BLaER1 (cell line): ENCODE data around the gene SERF2.
"Not testable (repeated sequence)": the region's sequence is repeated elsewhere in the genome, so short reads cannot be mapped to it uniquely, and the experiment has no call there.

Experiments
- H3K27ac ChIP-seq: shearing (Covaris generic); formaldehyde crosslinking; 2 replicates; pipeline ENCODE4 v1.8.1; 2022
- H3K27me3 ChIP-seq: shearing (Covaris generic); formaldehyde crosslinking; 2 replicates; pipeline ENCODE4 v1.8.1; 2022
- H3K36me3 ChIP-seq: shearing (Covaris generic); formaldehyde crosslinking; 2 replicates; pipeline ENCODE4 v1.8.1; 2022
- H3K4me1 ChIP-seq: shearing (Covaris generic); formaldehyde crosslinking; 2 replicates; pipeline ENCODE4 v1.8.1; 2022
- H3K4me2 ChIP-seq: shearing (Covaris generic); formaldehyde crosslinking; 2 replicates; pipeline ENCODE4 v1.8.1; 2022
- H3K4me3 ChIP-seq: shearing (Covaris generic); formaldehyde crosslinking; 2 replicates; pipeline ENCODE4 v1.8.1; 2022
- H3K9ac ChIP-seq: shearing (Covaris generic); formaldehyde crosslinking; 2 replicates; pipeline ENCODE4 v1.8.1; 2022
- H3K9me3 ChIP-seq: shearing (Covaris generic); formaldehyde crosslinking; 2 replicates; pipeline ENCODE4 v1.8.1; 2022
- H4K20me1 ChIP-seq: shearing (Covaris generic); formaldehyde crosslinking; 2 replicates; pipeline ENCODE4 v1.8.1; 2022
- Cebpa-rat ChIP-seq: shearing (Covaris generic); IDR thresholded peaks from 2 replicates; pipeline ENCODE4 v1.8.1; 2022

SERF2 gene

GRCh38 chr15:43808435-43808950 is 16.4 kb downstream of the SERF2 start:
- H3K27ac ChIP-seq: no peak overlapping the region
- no peaks in the 10 kb centered on the region for H3K4me1 ChIP-seq
- no peak overlapping the region for H3K4me3 ChIP-seq
- H3K4me2 ChIP-seq: no peak overlapping the region
- H3K27me3 ChIP-seq: no peaks in the 10 kb centered on the region
- H3K9me3 ChIP-seq: no peaks in the 10 kb centered on the region
- no peak overlapping the region for H3K9ac ChIP-seq
- TF ChIP-seq Cebpa-rat: no peak
- H3K36me3 ChIP-seq: peaks cover 100% of the 10 kb centered on the region
- H4K20me1 ChIP-seq: no peaks in the 10 kb centered on the region

GRCh38 chr15:43808960-43809678 is 17.0 kb downstream of the SERF2 start:
- H3K9ac ChIP-seq: no peak overlapping the region
- H3K27ac ChIP-seq: 0 out of 2 replicates have a peak overlapping the region, but pooled peaks have one; percentile 13
- H3K9me3 ChIP-seq: no peaks in the 10 kb centered on the region
- no peaks in the 10 kb centered on the region for H3K27me3 ChIP-seq
- H4K20me1 ChIP-seq: no peaks in the 10 kb centered on the region
- H3K4me3 ChIP-seq: no peak overlapping the region
- peaks cover 100% of the 10 kb centered on the region for H3K36me3 ChIP-seq
- no peaks in the 10 kb centered on the region for H3K4me1 ChIP-seq
- no peak overlapping the region for H3K4me2 ChIP-seq
- TF ChIP-seq Cebpa-rat: no peak

GRCh38 chr15:43815064-43815463 is 22.9 kb downstream of the SERF2 start:
- peaks cover 31% of the 10 kb centered on the region for H4K20me1 ChIP-seq
- not testable (repeated sequence) for H3K27ac ChIP-seq, H3K4me3 ChIP-seq, H3K9me3 ChIP-seq, H3K4me2 ChIP-seq, H3K27me3 ChIP-seq, H3K9ac ChIP-seq
- H3K36me3 ChIP-seq: peaks cover 93% of the 10 kb centered on the region
- peaks cover 22% of the 10 kb centered on the region for H3K4me1 ChIP-seq

GRCh38 chr15:43821505-43821904 is 29.4 kb downstream of the SERF2 start:
- Histone ChIP-seq H3K27ac (no peak overlapping the region), H3K36me3 (peaks cover 46% of the 10 kb centered on the region), H3K27me3 (no peaks in the 10 kb centered on the region), H3K4me1 (peaks cover 61% of the 10 kb centered on the region), H3K9ac (no peak overlapping the region), H3K4me3 (no peak overlapping the region), H3K9me3 (no peaks in the 10 kb centered on the region), H3K4me2 (peak overlapping the region; percentile 87), H4K20me1 (peaks cover 41% of the 10 kb centered on the region)
- TF ChIP-seq Cebpa-rat: no peak

GRCh38 chr15:43824302-43825246 is 32.5 kb downstream of the SERF2 start, which contains the start of gene MFAP1:
Gene MFAP1 (minus strand): TSS chr15:43824690. CDS start chr15:43824569, 121 bp downstream.
- Histone ChIP-seq H3K27me3 (no peaks in the 10 kb centered on the region), H3K36me3 (peaks cover 25% of the 10 kb centered on the region), H3K4me1 (peaks cover 67% of the 10 kb centered on the region), H3K4me3 (peak within 1 kb of the TSS; percentile 82), H4K20me1 (peaks cover 15% of the 10 kb centered on the region), H3K9ac (peak within 1 kb of the TSS; percentile 90), H3K9me3 (no peaks in the 10 kb centered on the region), H3K4me2 (peak within 1 kb of the TSS; percentile 87), H3K27ac (peak within 1 kb of the TSS; percentile 88)
- TF ChIP-seq Cebpa-rat: no peak

- not testable (repeated sequence) for H3K9me3 ChIP-seq, H3K9ac ChIP-seq, H4K20me1 ChIP-seq, H3K27me3 ChIP-seq, H3K27ac ChIP-seq
- Histone ChIP-seq H3K36me3 (peaks cover 26% of the 10 kb centered on the region), H3K4me2 (peak overlapping the region; percentile 87), H3K4me3 (0 out of 2 replicates have a peak overlapping the region, but pooled peaks have one; percentile 82), H3K4me1 (peaks cover 74% of the 10 kb centered on the region)
Measured at GRCh38 chr15:43825305-43825704, 33.2 kb downstream of the SERF2 start.

GRCh38 chr15:43826029-43826507 is 33.9 kb downstream of the SERF2 start:
- no peaks in the 10 kb centered on the region for H3K9me3 ChIP-seq
- peak overlapping the region; percentile 82 for H3K4me2 ChIP-seq
- peak overlapping the region; percentile 84 for H3K27ac ChIP-seq
- peaks cover under 1% of the 10 kb centered on the region; the same call in 1 of the 2 replicates for H4K20me1 ChIP-seq
- no peaks in the 10 kb centered on the region for H3K27me3 ChIP-seq
- peak overlapping the region; percentile 85 for H3K9ac ChIP-seq
- no peak for TF ChIP-seq Cebpa-rat
- peaks cover 20% of the 10 kb centered on the region; the same call in 1 of the 2 replicates for H3K36me3 ChIP-seq
- peak overlapping the region; percentile 76 for H3K4me3 ChIP-seq
- H3K4me1 ChIP-seq: peaks cover 82% of the 10 kb centered on the region

- peak within 1 kb of the TSS; percentile 85 for H3K9ac ChIP-seq
- no peaks in the 10 kb centered on the region for H3K9me3 ChIP-seq
- TF ChIP-seq Cebpa-rat: no peak
- peak within 1 kb of the TSS; percentile 84 for H3K27ac ChIP-seq
- H3K27me3 ChIP-seq: no peaks in the 10 kb centered on the region
- H3K4me1 ChIP-seq: peaks cover 85% of the 10 kb centered on the region
- H3K4me3 ChIP-seq: peak within 1 kb of the TSS; percentile 76
- peaks cover 20% of the 10 kb centered on the region; the same call in 1 of the 2 replicates for H3K36me3 ChIP-seq
- H4K20me1 ChIP-seq: peaks cover 1% of the 10 kb centered on the region; the same call in 1 of the 2 replicates
- H3K4me2 ChIP-seq: peak within 1 kb of the TSS; percentile 82
Measured at GRCh38 chr15:43826508-43827341, 34.6 kb downstream of the SERF2 start, which contains the start of gene WDR76. Gene WDR76 (plus strand): TSS chr15:43827002. CDS start chr15:43827033, 31 bp downstream.
